BLaER1 treated with 17β-estradiol and CSF1 and Interleukin-3, amounts not matched to agents 10 nM and 100 nM (cell line): Measurements from ENCODE around the gene GPC6.
A peak's percentile ranks its signal among the peaks of the same experiment; 100 is the strongest.

Source experiments
- H3K27ac ChIP-seq, 11 experiments: shearing (Covaris generic); formaldehyde crosslinking; 2 replicates each; pipeline ENCODE4 v1.8.1; 2022
- H3K27me3 ChIP-seq, 11 experiments: shearing (Covaris generic); formaldehyde crosslinking; 2 replicates each; pipeline ENCODE4 v1.8.1; 2022
- H3K36me3 ChIP-seq, 11 experiments: shearing (Covaris generic); formaldehyde crosslinking; 2 replicates each; pipeline ENCODE4 v1.8.1; 2022
- H3K4me1 ChIP-seq, 10 experiments: shearing (Covaris generic); formaldehyde crosslinking; 2 replicates each; pipeline ENCODE4 v1.8.1; 2022
- H3K4me2 ChIP-seq, 11 experiments: shearing (Covaris generic); formaldehyde crosslinking; 2 replicates each; pipeline ENCODE4 v1.8.1; 2022
- H3K4me3 ChIP-seq, 10 experiments: shearing (Covaris generic); formaldehyde crosslinking; 2 replicates each; pipeline ENCODE4 v1.8.1; 2022
- H3K9ac ChIP-seq, 11 experiments: shearing (Covaris generic); formaldehyde crosslinking; 2 replicates each; pipeline ENCODE4 v1.8.1; 2022
- H3K9me3 ChIP-seq, 11 experiments: shearing (Covaris generic); formaldehyde crosslinking; replicated peaks in 1 of 11; 2 replicates each; pipeline ENCODE4 v1.8.1; 2022
- H4K20me1 ChIP-seq, 11 experiments: shearing (Covaris generic); formaldehyde crosslinking; 2 replicates each; pipeline ENCODE4 v1.8.1; 2022
- Cebpa-rat ChIP-seq, 11 experiments: shearing (Covaris generic); IDR thresholded peaks; 2 replicates each; pipeline ENCODE4 v1.8.1; 2022

GPC6 gene

GRCh38 chr13:93746589-93746988 lies 520.0 kb downstream of the GPC6 start:
- no peak overlapping the region for H3K4me3 ChIP-seq
- H3K27ac ChIP-seq: no peak overlapping the region
- no peak overlapping the region for H3K4me2 ChIP-seq
- no peaks in the 10 kb centered on the region for H3K27me3 ChIP-seq
- no peaks in the 10 kb centered on the region for H3K9me3 ChIP-seq
- no peaks in the 10 kb centered on the region for H3K36me3 ChIP-seq
- H3K9ac ChIP-seq: no peak overlapping the region
- no peak for TF ChIP-seq Cebpa-rat (IDR thresholded peaks at IDR 0.05)
- no peaks in the 10 kb centered on the region for H3K4me1 ChIP-seq
- no peaks in the 10 kb centered on the region for H4K20me1 ChIP-seq

DNA sequence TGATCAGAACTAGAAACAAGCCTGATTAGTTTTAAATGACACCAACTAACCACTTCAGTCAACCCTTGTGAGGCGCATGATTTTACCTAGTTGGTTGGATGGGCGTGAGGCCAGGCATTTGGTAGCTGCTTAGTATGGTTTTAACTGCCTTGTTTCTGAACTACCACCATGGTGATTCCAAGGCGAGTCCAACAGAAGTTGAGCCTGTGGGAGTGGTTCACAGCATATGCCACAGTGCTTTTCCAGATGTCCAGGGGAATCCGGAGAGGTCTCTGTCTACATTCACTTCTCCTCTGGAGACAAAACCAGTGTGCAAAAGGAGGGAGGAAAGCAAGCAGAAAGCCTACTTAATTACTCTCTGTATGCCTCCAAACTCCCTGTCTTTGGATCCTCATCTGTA lies 524.1 kb downstream of the GPC6 start:
- Histone ChIP-seq H3K36me3 (no peaks in the 10 kb centered on the region), H3K4me3 (no peak overlapping the region), H3K4me2 (no peak overlapping the region), H3K27me3 (no peaks in the 10 kb centered on the region), H3K4me1 (no peaks in the 10 kb centered on the region), H4K20me1 (no peaks in the 10 kb centered on the region), H3K9me3 (no peaks in the 10 kb centered on the region), H3K27ac (no peak overlapping the region), H3K9ac (no peak overlapping the region)
- no peak for TF ChIP-seq Cebpa-rat (IDR thresholded peaks at IDR 0.05)

GRCh38 chr13:93751117-93751516 lies 524.5 kb downstream of the GPC6 start:
- H3K4me2 ChIP-seq: no peak overlapping the region
- H3K4me1 ChIP-seq: no peaks in the 10 kb centered on the region
- no peak overlapping the region for H3K27ac ChIP-seq
- no peak overlapping the region for H3K4me3 ChIP-seq
- no peak overlapping the region for H3K9ac ChIP-seq
- H3K36me3 ChIP-seq: no peaks in the 10 kb centered on the region
- H3K9me3 ChIP-seq: no peaks in the 10 kb centered on the region
- TF ChIP-seq Cebpa-rat (IDR thresholded peaks at IDR 0.05): no peak
- H4K20me1 ChIP-seq: no peaks in the 10 kb centered on the region
- H3K27me3 ChIP-seq: no peaks in the 10 kb centered on the region

DNA sequence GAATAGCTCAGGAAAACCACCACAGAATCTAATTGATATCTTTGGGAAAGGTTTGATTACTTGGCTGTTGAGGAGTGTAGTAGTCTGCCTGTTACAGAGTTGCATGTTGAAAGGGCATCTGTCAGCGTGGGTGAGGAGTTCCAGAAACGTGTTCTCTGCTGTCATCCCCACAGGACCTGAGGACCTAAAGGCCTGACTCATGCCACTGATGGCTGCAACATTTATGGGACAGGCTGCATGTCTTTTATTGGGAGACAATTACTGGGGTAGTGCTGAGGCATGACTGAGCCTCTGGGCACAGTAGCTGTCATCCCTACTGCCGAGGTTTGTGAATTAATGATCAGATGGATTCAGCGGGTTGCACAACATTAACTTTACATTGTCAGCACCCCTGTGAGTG lies 525.9 kb downstream of the GPC6 start:
- Histone ChIP-seq H3K27ac (no peak overlapping the region), H3K4me2 (no peak overlapping the region), H3K9me3 (no peaks in the 10 kb centered on the region), H3K27me3 (no peaks in the 10 kb centered on the region), H3K4me3 (no peak overlapping the region), H3K9ac (no peak overlapping the region), H3K4me1 (no peaks in the 10 kb centered on the region), H3K36me3 (no peaks in the 10 kb centered on the region), H4K20me1 (no peaks in the 10 kb centered on the region)
- no peak for TF ChIP-seq Cebpa-rat (IDR thresholded peaks at IDR 0.05)

GRCh38 chr13:93753639-93754038 lies 527.0 kb downstream of the GPC6 start:
- no peak overlapping the region for H3K4me3 ChIP-seq
- H3K27me3 ChIP-seq: no peaks in the 10 kb centered on the region
- TF ChIP-seq Cebpa-rat (IDR thresholded peaks at IDR 0.05): no peak
- no peak overlapping the region for H3K27ac ChIP-seq
- no peaks in the 10 kb centered on the region for H3K9me3 ChIP-seq
- H3K4me2 ChIP-seq: no peak overlapping the region
- H3K4me1 ChIP-seq: peaks cover 0 to 7% (median 2%) of the 10 kb centered on the region in 10 experiments; a peak in 5 of 20 replicates
- no peak overlapping the region for H3K9ac ChIP-seq
- no peaks in the 10 kb centered on the region for H4K20me1 ChIP-seq
- H3K36me3 ChIP-seq: no peaks in the 10 kb centered on the region

DNA sequence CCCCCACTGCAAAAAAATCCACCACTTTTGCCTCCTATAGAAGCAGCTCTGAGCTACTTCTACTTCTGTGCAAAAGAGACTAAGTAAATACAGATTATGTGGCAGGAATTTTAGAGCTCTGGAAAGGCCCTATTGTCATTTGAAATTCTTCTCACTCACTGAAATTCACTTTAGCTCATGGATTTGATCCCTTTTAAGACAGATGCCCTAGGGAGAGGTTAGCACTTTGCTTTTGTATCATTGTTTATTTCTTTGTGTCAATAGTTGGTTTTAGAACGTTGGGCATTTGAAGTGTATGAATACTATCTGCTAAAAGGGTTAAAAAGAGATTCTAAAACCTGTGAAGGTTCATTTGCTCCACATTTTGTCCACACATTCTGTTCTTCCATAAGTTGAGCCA lies 528.7 kb downstream of the GPC6 start:
- TF ChIP-seq Cebpa-rat (IDR thresholded peaks at IDR 0.05): no peak
- Histone ChIP-seq H3K36me3 (no peaks in the 10 kb centered on the region), H4K20me1 (no peaks in the 10 kb centered on the region), H3K4me1 (peaks cover 0 to 10% (median 5%) of the 10 kb centered on the region in 10 experiments; a peak in 5 of 20 replicates), H3K9me3 (no peaks in the 10 kb centered on the region), H3K27me3 (no peaks in the 10 kb centered on the region), H3K4me3 (no peak overlapping the region), H3K27ac (no peak overlapping the region), H3K4me2 (no peak overlapping the region), H3K9ac (no peak overlapping the region)

DNA sequence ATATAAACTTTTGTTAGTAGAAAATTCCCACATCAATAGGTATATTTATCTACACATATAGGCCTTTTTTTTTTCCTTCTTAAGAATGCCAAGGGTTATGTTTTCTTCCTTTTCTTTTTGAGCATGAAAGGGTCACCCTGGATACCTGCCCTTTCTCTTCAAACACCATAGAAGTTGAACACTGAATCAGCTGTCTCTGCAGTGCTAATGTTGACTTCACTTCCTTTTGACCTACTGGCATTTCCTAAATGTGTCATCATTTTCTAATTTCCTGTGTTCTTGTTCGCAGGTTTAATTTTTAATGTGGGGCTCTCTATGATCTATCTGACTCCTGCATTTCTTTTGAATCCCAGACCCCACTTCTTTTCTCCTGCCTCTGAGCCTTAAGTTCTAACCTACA lies 532.0 kb downstream of the GPC6 start:
- H3K36me3 ChIP-seq: no peaks in the 10 kb centered on the region
- no peak overlapping the region for H3K27ac ChIP-seq
- no peak for TF ChIP-seq Cebpa-rat (IDR thresholded peaks at IDR 0.05)
- no peaks in the 10 kb centered on the region for H3K27me3 ChIP-seq
- peak overlapping the region in 5 of 11 experiments; percentile 2 to 33 (median 15); a peak in 3 of 22 replicates for H3K4me2 ChIP-seq
- no peak overlapping the region for H3K4me3 ChIP-seq
- no peaks in the 10 kb centered on the region for H3K9me3 ChIP-seq
- peaks cover 0 to 10% (median 5%) of the 10 kb centered on the region in 10 experiments; a peak in 5 of 20 replicates for H3K4me1 ChIP-seq
- H4K20me1 ChIP-seq: no peaks in the 10 kb centered on the region
- no peak overlapping the region for H3K9ac ChIP-seq

GRCh38 chr13:93762708-93763426 lies 536.3 kb downstream of the GPC6 start:
- Histone ChIP-seq H3K9me3 (no peaks in the 10 kb centered on the region), H3K27ac (no peak overlapping the region), H3K36me3 (no peaks in the 10 kb centered on the region), H3K4me3 (no peak overlapping the region), H3K27me3 (no peaks in the 10 kb centered on the region), H4K20me1 (no peaks in the 10 kb centered on the region), H3K9ac (no peak overlapping the region), H3K4me2 (no peak overlapping the region), H3K4me1 (peaks cover 0 to 9% (median 5%) of the 10 kb centered on the region in 10 experiments; a peak in 5 of 20 replicates)
- no peak for TF ChIP-seq Cebpa-rat (IDR thresholded peaks at IDR 0.05)

DNA sequence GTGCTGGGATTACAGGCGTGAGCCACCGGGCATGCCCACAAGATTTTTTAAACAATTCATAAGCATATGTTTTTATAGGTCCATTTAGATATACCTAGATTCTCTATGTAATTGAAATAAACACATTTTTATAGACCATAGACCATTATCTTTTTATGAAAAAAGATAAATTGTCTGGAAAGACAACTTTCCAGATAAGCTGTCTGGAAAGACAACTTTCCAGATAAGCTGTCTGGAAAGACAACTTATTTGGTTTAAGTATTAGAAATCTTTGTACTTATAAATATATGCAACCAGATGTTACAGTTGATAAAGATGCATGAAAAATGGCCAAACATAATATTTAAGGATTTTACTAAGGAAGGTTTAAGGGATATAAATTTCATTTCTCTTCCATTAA lies 538.5 kb downstream of the GPC6 start:
- no peak overlapping the region for H3K4me2 ChIP-seq
- no peak overlapping the region for H3K27ac ChIP-seq
- no peaks in the 10 kb centered on the region for H3K36me3 ChIP-seq
- no peaks in the 10 kb centered on the region for H3K9me3 ChIP-seq
- no peak for TF ChIP-seq Cebpa-rat (IDR thresholded peaks at IDR 0.05)
- H4K20me1 ChIP-seq: no peaks in the 10 kb centered on the region
- H3K4me1 ChIP-seq: no peaks in the 10 kb centered on the region
- no peak overlapping the region for H3K4me3 ChIP-seq
- no peaks in the 10 kb centered on the region for H3K27me3 ChIP-seq
- no peak overlapping the region for H3K9ac ChIP-seq

DNA sequence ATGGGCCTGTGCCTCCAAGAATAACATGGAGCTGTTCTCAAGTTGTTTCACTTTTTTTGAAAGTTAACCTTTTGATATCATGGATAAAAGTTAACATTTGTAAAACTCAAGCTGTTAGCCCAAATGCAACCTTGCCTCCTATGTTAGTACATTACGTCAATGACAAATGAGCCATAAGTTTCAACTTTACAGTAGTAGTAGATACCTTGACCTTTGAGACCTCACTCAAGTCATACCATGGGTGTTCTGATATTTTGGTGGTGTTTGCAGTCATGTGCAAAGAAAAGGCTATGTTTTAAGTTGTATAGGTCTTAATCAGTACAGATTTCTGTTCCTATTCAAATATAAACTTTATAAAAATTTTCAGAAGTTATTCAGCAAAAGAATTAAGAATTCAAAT lies 539.2 kb downstream of the GPC6 start:
- H3K27me3 ChIP-seq: no peaks in the 10 kb centered on the region
- TF ChIP-seq Cebpa-rat (IDR thresholded peaks at IDR 0.05): no peak
- no peak overlapping the region for H3K4me2 ChIP-seq
- H3K9me3 ChIP-seq: no peaks in the 10 kb centered on the region
- no peak overlapping the region for H3K4me3 ChIP-seq
- H3K9ac ChIP-seq: no peak overlapping the region
- H3K36me3 ChIP-seq: no peaks in the 10 kb centered on the region
- H3K27ac ChIP-seq: no peak overlapping the region
- no peaks in the 10 kb centered on the region for H3K4me1 ChIP-seq
- no peaks in the 10 kb centered on the region for H4K20me1 ChIP-seq
